Thyroid gland (tissue), 4 donors: ENCODE results near the gene NOS1AP.

Experiments used
- CTCF ChIP-seq, 6 experiments: fragments of 200-600 bp in 3 of 6; fragments of 450-650 bp in 3 of 6; sonication (generic) in 3 of 6; IDR thresholded peaks; one replicate each; pipeline ENCODE4 v1.5.1; 2016 to 2019; ENCODE audit warnings: antibody characterized with exemption in 6 of 6, mild to moderate bottlenecking in 2 of 6, inconsistent platforms in 1 of 6, moderate library complexity in 1 of 6
- POLR2A ChIP-seq, 2 donors: fragments of 450-650 bp; IDR thresholded peaks; one replicate each; pipeline ENCODE4 v1.6.1; 2017; ENCODE audit warnings: antibody characterized with exemption in 2 of 2, mild to moderate bottlenecking in 2 of 2, moderate library complexity in 1 of 2

- TF ChIP-seq CTCF (IDR thresholded peaks at IDR 0.05), result no peak
- no peak for TF ChIP-seq POLR2A (IDR thresholded peaks at IDR 0.05)
Measured at GRCh38 chr1:162300057-162300917, 230.8 kb downstream of the NOS1AP start.
